COLO829 (cell line): ENCODE results near the gene BAIAP2.

Experiments used
- DNase-seq: peaks from one replicate; pipeline ENCODE4 v3.0.0; 2012; ENCODE audit warnings: low spot score

The BAIAP2 gene

GRCh38 chr17:81053041-81053970 is 18.4 kb downstream of the BAIAP2 start:
- DNase-seq = no peak

- DNase-seq = no peak
These were observed 19.4 kb downstream of the BAIAP2 start for GRCh38 chr17:81054308-81054707.

DNA sequence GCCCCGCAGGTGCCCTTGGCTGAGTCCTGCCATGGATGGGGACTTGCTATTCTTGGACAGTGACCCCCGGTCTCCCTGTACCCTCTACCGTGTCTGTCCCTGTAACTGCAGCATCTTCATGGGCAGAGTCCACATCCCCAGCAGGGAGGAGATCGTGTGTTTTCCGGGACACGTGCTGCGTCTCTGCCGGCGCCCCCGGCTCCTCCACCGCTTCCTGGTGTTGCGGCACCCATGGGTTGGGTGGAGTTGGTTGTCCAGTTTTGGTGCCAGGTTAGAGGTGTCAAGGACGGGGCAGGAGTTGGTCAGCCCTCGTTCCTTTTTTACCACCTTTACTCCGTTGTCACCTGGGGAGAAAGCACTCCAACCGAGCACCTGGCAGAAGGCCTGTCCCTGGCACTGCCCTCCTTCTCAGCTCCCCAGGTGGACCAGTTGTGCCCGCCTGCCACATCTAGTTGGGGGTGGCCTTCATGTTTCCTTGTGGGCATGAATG is 20.0 kb downstream of the BAIAP2 start:
- DNase-seq = no peak

- no peak for DNase-seq
These were observed 21.4 kb downstream of the BAIAP2 start for GRCh38 chr17:81056312-81056711.

DNA sequence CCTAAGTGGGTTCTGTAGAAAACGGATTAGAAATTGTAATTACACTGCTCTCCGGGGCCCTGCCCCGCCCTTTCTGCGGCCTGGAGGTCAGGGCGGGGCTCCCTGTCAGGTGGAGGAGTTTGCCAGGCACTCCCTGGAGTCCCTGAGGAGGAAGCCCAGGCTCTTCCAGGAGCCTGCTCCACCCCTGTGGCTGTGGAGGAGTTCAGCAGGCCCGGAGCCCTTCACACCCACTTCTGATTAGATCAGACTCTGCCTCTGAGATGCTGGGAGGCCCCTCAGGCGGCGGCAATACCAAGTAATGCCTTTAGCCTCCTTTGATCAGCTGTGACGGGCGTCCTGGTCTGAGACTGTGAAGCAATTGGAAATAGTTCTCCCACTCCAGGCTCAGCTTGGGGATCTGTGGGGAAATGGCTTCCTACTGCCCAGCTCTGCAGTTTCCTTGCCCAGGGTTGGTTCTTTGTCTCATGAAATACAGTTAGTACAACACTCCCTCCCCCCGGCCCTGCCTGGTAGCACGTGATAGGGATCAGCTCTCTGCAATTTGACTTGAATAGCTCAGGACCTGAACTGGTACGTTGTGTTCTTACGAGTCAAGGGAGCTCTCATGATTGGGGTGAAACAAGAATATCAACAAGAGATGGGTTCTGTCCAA is 22.3 kb downstream of the BAIAP2 start:
- DNase-seq = peak; percentile 67

DNA sequence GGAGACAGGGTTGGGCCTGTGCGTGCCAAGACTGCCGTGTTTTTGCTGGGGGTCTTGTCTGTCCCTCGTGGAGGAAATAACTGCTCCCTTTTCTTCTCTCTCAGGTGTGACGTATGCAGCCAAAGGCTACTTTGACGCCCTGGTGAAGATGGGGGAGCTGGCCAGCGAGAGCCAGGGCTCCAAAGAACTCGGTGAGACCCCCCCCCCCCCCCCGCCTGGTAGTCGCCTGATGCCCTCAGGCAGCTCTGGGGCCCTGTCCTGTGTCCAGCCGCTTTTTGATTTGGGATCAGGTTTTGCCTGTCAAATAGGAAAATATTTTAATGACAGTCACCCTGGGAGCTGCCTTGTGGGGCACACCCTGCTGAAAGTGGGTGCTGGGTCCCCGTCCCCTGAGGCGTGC is 22.8 kb downstream of the BAIAP2 start:
- DNase-seq = no peak

GRCh38 chr17:81058263-81058871 is 23.4 kb downstream of the BAIAP2 start:
- no peak for DNase-seq

- DNase-seq = no peak
These were observed 24.1 kb downstream of the BAIAP2 start for GRCh38 chr17:81059026-81059425.

GRCh38 chr17:81060416-81060815 is 25.5 kb downstream of the BAIAP2 start:
- no peak for DNase-seq

DNA sequence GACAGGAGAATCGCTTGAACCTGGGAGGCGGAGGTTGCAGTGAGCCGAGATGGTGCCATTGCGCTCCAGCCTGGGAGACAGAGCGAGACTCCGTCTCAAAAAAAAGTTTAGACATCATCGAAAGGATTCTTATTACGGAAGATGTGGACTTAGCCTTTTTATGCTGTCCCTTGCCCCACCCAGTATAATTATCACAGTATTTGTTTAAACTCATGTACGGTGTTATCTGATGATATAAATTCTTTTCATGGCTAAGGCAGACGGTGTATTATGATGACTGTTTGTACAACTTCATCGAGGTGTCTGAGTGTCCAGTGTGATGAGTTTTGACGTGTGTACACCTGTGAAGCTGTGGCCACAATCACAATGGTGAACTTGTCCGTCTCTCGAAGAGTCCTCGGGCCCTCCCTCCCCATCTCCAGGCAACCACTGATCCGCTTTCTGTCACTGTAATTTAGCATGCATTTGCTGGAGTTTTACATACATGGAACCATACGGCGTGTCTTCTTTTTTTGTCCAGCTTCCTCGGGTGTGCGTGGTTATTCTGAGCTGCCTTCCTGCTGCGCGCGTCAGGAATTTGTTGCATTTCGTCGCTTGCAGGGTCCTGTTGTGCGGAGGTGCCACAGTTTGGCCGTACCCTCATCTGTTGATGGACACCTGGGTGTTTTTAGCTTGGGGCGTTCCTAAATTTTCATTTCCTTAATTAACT is 26.2 kb downstream of the BAIAP2 start:
- no peak for DNase-seq

DNA sequence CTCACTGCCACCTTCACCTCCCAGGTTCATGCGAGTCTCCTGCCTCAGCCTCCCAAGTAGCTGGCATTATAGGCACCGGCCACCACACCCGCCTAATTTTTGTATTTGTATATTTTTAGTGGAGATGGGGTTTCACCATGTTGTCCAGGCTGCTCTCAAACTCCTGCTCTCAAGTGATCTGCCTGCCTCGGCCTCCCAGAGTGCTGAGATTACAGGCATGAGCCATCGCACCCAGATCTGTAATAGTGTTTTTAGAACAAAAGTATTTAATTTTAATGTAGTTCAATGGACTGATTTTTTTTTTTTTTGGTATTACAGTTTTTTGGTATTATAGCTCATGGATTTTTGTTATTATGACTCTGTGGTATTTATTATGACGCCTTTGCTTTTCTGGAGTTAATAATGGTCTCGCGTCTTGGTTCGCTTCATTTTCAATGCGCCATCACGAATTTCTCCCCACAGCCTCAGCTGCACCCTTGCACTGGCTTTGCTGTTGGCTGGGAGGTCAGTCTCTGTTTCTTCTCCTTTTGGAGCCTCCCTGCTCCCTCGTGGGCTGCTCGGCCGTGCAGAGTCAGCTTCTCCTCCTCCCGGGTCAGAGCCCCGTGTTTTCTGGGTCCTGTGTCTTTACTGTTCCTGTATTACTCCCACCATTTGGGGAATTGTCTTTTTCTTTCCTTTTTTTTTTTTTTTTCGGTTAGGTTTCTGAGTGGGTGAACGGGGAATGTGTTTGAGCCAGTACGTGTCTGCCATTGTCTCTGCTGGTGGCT is 27.2 kb downstream of the BAIAP2 start:
- DNase-seq = no peak

DNA sequence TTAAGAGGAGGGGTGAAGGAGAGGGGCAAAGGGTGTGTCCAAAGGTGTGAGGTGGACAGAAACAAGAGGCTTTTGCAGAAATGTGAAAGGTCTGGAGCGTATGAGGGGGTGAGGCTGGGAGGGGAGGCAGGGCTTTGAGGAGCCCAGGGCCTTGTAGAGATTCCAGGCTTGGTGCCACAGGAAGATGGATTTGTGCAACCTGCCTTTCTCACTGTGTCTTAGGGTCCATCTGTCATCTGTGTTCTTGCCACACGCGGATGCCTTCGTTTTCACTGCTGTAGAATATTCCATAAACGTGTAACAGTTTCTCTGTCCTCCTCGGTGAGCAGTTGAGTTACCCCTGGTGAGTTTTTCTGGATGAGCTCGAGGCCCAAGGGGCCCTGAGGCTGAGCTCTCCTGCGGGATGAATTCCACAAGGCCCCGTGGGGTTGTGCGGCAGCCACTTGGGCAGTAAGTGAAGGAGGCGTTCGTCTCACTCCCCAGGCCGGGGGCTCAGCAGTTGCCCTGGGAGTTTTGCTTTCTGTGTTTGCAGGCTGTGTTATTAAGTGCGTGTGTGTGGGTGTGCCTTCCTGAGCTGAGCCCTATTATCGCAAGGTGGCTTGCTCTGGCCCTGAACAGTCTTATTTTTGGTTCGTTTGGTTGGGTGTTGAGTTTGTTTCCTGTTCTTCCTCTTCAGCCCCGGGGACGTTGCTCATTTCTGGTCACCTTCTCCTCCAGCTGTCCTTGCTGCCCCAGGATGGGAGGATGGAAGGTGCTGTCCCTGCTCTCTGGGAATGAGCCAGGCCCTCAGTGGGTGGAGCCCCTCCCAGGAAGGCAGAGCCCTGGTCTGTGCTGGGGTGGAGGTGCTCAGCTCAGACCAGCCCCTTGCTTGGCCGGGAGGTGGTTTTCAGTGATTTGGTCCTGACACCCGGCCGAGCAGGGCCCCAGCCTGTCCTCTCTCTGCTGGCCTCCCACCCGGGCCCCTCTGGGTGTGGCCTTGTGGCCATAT is 28.4 kb downstream of the BAIAP2 start:
- no peak for DNase-seq

DNA sequence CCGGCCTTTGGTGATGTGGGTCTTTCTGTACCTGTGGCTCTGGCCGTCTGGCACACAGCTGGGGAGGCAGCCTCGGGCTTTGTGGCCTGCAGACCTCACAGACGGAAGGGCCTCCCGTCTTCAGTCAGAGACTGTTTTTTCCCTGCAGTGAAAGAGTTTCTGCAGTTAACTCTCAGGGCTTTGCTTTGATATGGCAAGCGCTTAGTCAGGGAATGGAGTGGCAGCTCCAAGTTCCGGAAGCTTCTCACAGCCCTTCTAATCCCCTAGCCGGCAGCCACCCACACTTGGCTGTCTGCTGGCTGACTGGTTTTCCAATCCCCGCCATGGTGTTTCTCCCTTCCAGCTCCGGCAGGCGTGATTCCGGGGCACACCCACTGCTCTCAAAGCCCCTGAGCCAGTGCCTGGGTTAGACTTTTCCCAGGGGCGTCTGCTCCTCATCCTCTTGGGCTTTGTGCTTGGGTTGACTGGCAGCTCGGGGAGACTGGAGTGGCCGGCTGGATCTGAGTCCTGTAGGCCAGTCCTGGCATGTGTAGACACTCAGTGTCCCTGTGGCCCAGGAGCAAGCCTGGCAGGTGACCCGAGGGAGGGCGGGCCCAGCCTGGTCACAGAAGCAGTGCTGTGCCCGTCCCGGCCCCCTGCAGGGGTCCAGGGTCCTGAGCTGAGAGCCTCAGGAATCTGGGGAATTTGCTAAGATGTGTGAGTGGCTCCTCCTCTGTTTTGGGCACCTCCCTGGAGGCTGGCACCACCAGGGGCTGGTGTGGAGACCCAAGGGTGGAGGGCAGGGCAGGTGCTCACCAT is 29.9 kb downstream of the BAIAP2 start:
- DNase-seq = no peak

DNA sequence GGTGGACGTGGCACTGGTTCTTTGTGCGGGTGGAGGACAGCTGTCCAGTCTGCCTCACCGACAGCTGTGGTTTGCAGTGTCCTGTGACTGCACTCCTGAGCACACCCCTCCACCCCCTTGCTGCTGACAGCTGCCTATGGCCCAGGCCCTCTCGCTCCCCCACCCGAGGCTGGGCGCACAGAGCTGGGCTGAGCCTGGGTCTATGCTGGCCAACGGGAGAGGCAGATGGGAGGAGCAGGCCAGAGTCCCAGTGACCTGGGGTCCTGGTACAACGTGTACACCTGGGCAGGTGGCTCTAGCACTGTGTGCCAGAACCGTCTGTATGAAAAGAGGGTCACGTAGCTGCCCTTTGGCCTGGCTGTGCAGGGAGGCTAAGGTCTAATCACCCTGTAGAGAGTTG is 30.5 kb downstream of the BAIAP2 start:
- DNase-seq = no peak

GRCh38 chr17:81066072-81066471 is 31.1 kb downstream of the BAIAP2 start:
- no peak for DNase-seq

GRCh38 chr17:81066771-81067315 is 31.9 kb downstream of the BAIAP2 start:
- no peak for DNase-seq

GRCh38 chr17:81067391-81067811 is 32.5 kb downstream of the BAIAP2 start:
- DNase-seq = no peak

GRCh38 chr17:81068411-81069134 is 33.6 kb downstream of the BAIAP2 start:
- no peak for DNase-seq
